DMS114 treated with DMSO at 0.1 percent for 48 hours (cell line): Measurements from ENCODE around the gene SEPSECS.

ENCODE experiments used
- DNase-seq: peaks from one replicate; lab custom pipeline; 2025; ENCODE audit not compliant: unreplicated experiment; lab: John Stamatoyannopoulos, UW

SEPSECS gene

GRCh38 chr4:25110527-25111329 is 49.5 kb downstream of the SEPSECS start:
- no peak for DNase-seq

- no peak for DNase-seq
Observed at GRCh38 chr4:25109511-25109910, 50.7 kb downstream of the SEPSECS start.

- DNase-seq, result no peak
Observed at GRCh38 chr4:25108556-25108955, 51.7 kb downstream of the SEPSECS start.

- no peak for DNase-seq
Observed at GRCh38 chr4:25107827-25108516, 52.3 kb downstream of the SEPSECS start.

GRCh38 chr4:25106363-25107151 is 53.7 kb downstream of the SEPSECS start:
- DNase-seq, result no peak

GRCh38 chr4:25104591-25104990 is 55.7 kb downstream of the SEPSECS start:
- no peak for DNase-seq

- no peak for DNase-seq
Observed at GRCh38 chr4:25103418-25103817, 56.8 kb downstream of the SEPSECS start.

- DNase-seq, result no peak
Observed at GRCh38 chr4:25101836-25102235, 58.4 kb downstream of the SEPSECS start.

GRCh38 chr4:25100710-25101109 is 59.5 kb downstream of the SEPSECS start:
- DNase-seq, result no peak

- DNase-seq, result no peak
Observed at GRCh38 chr4:25100021-25100555, 60.2 kb downstream of the SEPSECS start.

GRCh38 chr4:25098964-25099891 is 61.0 kb downstream of the SEPSECS start:
- DNase-seq, result no peak

GRCh38 chr4:25096981-25097443 is 63.2 kb downstream of the SEPSECS start:
- no peak for DNase-seq

GRCh38 chr4:25096251-25096980 is 63.8 kb downstream of the SEPSECS start:
- no peak for DNase-seq

GRCh38 chr4:25095837-25096236 is 64.4 kb downstream of the SEPSECS start:
- DNase-seq, result no peak

- DNase-seq, result no peak
Observed at GRCh38 chr4:25092139-25092538, 68.1 kb downstream of the SEPSECS start.

- no peak for DNase-seq
Observed at GRCh38 chr4:25090516-25090915, 69.7 kb downstream of the SEPSECS start.

- DNase-seq, result no peak
Observed at GRCh38 chr4:25089051-25089763, 71.0 kb downstream of the SEPSECS start.

GRCh38 chr4:25088093-25088952 is 71.9 kb downstream of the SEPSECS start:
- no peak for DNase-seq
